WTC11 (cell line): ENCODE results near the gene ZFHX3.

Source experiments
- ETV6 ChIP-seq: sonication (generic); formaldehyde crosslinking; IDR thresholded peaks from 2 replicates; pipeline ENCODE4 v1.8.1; 2022; ENCODE audit warnings: mild to moderate bottlenecking, missing genetic modification reagents
- TF ChIP-seq, protein P1 (sequence below): sonication (generic); formaldehyde crosslinking; IDR thresholded peaks from 2 replicates; pipeline ENCODE4 v1.8.1; 2022; ENCODE audit warnings: low read depth, mild to moderate bottlenecking, moderate library complexity, missing genetic modification reagents, borderline replicate concordance
- TF ChIP-seq, protein P2 (sequence below): sonication (generic); formaldehyde crosslinking; IDR thresholded peaks from 2 replicates; pipeline ENCODE4 v1.8.0; 2022; ENCODE audit warnings: mild to moderate bottlenecking, missing genetic modification reagents
- TF ChIP-seq, protein P3 (sequence below): sonication (generic); formaldehyde crosslinking; IDR thresholded peaks from 2 replicates; pipeline ENCODE4 v1.8.0; 2022; ENCODE audit warnings: mild to moderate bottlenecking, missing genetic modification reagents

DNA sequence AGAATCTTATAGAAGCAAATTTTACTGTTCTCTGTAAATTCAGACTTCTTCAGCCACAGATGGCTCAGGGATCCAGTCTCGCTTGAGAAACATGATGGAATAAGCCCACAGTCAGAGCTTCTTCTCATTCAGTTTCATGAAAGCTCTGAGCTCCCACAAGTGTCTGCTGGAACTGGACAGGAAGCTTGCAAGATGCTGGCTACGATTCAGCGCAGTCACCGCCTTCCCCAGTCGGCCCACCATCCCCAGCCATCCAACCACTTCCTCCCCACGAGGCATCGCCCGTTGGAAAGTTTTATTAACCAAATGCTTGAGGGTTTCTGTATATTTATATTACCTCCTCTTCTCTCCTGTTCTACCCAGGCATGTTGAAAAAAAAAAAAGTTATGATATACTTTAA is 171.7 kb downstream of the ZFHX3 start:
- no peak for TF ChIP-seq ETV6 (CRISPR knock-in tag)
- TF ChIP-seq, protein P1, sequence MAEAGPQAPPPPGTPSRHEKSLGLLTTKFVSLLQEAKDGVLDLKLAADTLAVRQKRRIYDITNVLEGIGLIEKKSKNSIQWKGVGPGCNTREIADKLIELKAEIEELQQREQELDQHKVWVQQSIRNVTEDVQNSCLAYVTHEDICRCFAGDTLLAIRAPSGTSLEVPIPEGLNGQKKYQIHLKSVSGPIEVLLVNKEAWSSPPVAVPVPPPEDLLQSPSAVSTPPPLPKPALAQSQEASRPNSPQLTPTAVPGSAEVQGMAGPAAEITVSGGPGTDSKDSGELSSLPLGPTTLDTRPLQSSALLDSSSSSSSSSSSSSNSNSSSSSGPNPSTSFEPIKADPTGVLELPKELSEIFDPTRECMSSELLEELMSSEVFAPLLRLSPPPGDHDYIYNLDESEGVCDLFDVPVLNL (CRISPR knock-in tag) = no peak
- TF ChIP-seq, protein P2, sequence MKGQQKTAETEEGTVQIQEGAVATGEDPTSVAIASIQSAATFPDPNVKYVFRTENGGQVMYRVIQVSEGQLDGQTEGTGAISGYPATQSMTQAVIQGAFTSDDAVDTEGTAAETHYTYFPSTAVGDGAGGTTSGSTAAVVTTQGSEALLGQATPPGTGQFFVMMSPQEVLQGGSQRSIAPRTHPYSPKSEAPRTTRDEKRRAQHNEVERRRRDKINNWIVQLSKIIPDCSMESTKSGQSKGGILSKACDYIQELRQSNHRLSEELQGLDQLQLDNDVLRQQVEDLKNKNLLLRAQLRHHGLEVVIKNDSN (CRISPR knock-in tag) = no peak
- TF ChIP-seq, protein P3, sequence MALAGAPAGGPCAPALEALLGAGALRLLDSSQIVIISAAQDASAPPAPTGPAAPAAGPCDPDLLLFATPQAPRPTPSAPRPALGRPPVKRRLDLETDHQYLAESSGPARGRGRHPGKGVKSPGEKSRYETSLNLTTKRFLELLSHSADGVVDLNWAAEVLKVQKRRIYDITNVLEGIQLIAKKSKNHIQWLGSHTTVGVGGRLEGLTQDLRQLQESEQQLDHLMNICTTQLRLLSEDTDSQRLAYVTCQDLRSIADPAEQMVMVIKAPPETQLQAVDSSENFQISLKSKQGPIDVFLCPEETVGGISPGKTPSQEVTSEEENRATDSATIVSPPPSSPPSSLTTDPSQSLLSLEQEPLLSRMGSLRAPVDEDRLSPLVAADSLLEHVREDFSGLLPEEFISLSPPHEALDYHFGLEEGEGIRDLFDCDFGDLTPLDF (CRISPR knock-in tag) = no peak
